Panc1 (cell line): ENCODE data around the gene MED13L. TPM values are rescaled to one million over a fixed set of nuclear protein-coding genes. Genes with fewer than 3 reads are reported as not detected.

Experiments
- ATAC-seq: fragments of 200-7000 bp; cut with Tn5 transposase; 2 replicates; pipeline ENCODE4 v1.9.1; 2020; ENCODE audit warnings: mild to moderate bottlenecking, moderate library complexity
- BruUV-seq: library from RNA; stranded (reverse); fragments of 400-500 nt; replicated peaks from 2 replicates; lab custom pipeline; 2021; lab: Mats Ljungman, UMichigan
- CTCF ChIA-PET: fragments of 300-600 bp; sonication (Branson Sonifier 250); formaldehyde crosslinking; loops from one replicate; lab custom pipeline; 2022; ENCODE audit warnings: antibody characterized with exemption; lab: Charles Lee
- POLR2A ChIA-PET: fragments of 300-600 bp; sonication (Branson Sonifier 250); formaldehyde crosslinking; loops from one replicate; lab custom pipeline; 2022; ENCODE audit warnings: antibody characterized with exemption; lab: Charles Lee
- DNase-seq: peaks from one replicate; pipeline ENCODE4 v3.0.0-alpha.2; 2010; ENCODE audit warnings: low read depth, low spot score
- H3K27ac ChIP-seq: 2 replicates; pipeline ENCODE4 v1.5.1; 2011; ENCODE audit warnings: mild to moderate bottlenecking, low read length, inconsistent platforms
- H3K27me3 ChIP-seq: fragments of 200-500 bp; sonication (Bioruptor generic); 2 replicates; pipeline ENCODE4 v1.6.0; 2014; ENCODE audit warnings: low read length, inconsistent platforms; ENCODE audit not compliant: control insufficient read depth, insufficient read depth
- H3K36me3 ChIP-seq: fragments of 200-500 bp; sonication (Bioruptor generic); 2 replicates; pipeline ENCODE4 v1.5.1; 2014; ENCODE audit warnings: inconsistent platforms, mild to moderate bottlenecking, low read length, moderate library complexity; ENCODE audit not compliant: control insufficient read depth, insufficient read depth
- H3K4me1 ChIP-seq: 2 replicates; pipeline ENCODE4 v1.5.1; 2011; ENCODE audit warnings: inconsistent platforms, mild to moderate bottlenecking, low read length, moderate library complexity; ENCODE audit not compliant: control insufficient read depth, insufficient read depth
- H3K4me3 ChIP-seq, 2 experiments: 2 replicates each; pipeline ENCODE4 v1.5.1; 2011 to 2012; ENCODE audit warnings: low read depth in 2 of 2, low read length in 2 of 2, mild to moderate bottlenecking in 2 of 2, inconsistent platforms in 1 of 2, moderate library complexity in 1 of 2
- H3K9me3 ChIP-seq: fragments of 200-500 bp; sonication (Bioruptor generic); 2 replicates; pipeline ENCODE4 v1.5.1; 2014; ENCODE audit warnings: low read depth, mild to moderate bottlenecking, inconsistent platforms, low read length, moderate library complexity; ENCODE audit not compliant: control insufficient read depth, insufficient read depth
- POLR2AphosphoS5 ChIP-seq: IDR thresholded peaks from 2 replicates; pipeline ENCODE4 v1.6.1; 2012; ENCODE audit warnings: mild to moderate bottlenecking, low read depth, low read length, moderate library complexity
- SIN3A ChIP-seq: IDR thresholded peaks from 2 replicates; pipeline ENCODE4 v1.6.1; 2012; ENCODE audit warnings: low read depth, mild to moderate bottlenecking, low read length, moderate library complexity, borderline replicate concordance; ENCODE audit not compliant: insufficient read depth
- TCF7L2 ChIP-seq: IDR thresholded peaks from 2 replicates; pipeline ENCODE4 v1.6.1; 2011; ENCODE audit warnings: mild to moderate bottlenecking, low read depth, low read length, inconsistent platforms
- in situ Hi-C: cut with HindIII; loops from 2 replicates; pipeline ENCODE4 v1.10.0; 2016; ENCODE audit warnings: low sequenced_read_pairs, low pct_unique_long_range_greater_than_20kb
- intact Hi-C: fragments of 100-400 bp; cut with micrococcal nuclease; formaldehyde crosslinking; loops from one replicate; pipeline ENCODE4 v1.10.0; 2022; ENCODE audit not compliant: unreplicated experiment
- total RNA-seq: library from RNA; stranded (reverse); gene quantifications from one replicate; pipeline ENCODE4 v1.2.1, GENCODE V29; 2021; ENCODE audit not compliant: unreplicated experiment
- TF ChIP-seq, protein P1 (sequence below): fragments of 450-650 bp; IDR thresholded peaks from 2 replicates; pipeline ENCODE4 v1.5.1; 2017; ENCODE audit warnings: mild to moderate bottlenecking
- TF ChIP-seq, protein P2 (sequence below), 2 experiments: IDR thresholded peaks; 2 replicates each; pipeline ENCODE4 v1.6.1; 2011 to 2012; ENCODE audit warnings: low read depth in 2 of 2, control low read depth in 1 of 2, low read length in 1 of 2, mild to moderate bottlenecking in 1 of 2, moderate library complexity in 1 of 2; ENCODE audit not compliant: insufficient read depth in 1 of 2

Gene MED13L
- total RNA-seq, 1 experiment from 2014 or later = 170 TPM

DNA sequence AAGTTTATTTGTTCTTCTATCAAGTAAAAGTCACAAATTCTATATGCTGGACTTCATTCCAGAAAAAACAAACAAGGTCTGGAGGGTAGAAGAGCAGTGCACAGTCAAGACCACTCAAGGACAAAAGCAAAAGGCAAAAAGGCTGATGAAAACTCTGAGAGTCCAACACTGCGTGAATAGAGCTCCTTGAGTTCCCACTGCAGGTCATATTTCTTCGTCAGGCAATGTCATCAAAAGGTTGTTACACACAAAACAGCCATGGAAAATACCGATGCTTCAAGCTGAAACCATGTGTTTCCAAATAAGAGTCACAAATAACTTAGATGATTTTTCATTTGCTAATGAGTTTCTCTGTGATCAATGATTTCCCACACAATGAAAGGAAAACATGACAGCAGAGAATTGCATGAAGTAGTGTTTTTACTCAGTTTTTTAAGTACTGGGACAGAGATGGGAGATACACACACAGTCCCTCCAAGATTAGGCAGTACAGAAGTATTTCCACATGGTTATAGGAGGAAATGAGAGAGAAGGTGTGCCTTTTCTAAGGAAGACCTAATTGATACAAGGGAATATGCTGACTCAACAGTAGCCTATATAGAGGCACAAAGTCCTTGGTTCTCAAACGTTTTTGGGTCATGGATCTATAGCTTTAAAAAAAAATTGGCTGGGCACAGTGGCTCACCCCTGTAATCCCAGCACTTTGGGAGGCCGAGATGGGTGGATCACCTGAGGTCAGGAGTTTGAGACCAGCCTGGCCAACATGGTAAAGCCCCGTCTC lies 177.7 kb downstream of the MED13L start:
- no peak for ATAC-seq

DNA sequence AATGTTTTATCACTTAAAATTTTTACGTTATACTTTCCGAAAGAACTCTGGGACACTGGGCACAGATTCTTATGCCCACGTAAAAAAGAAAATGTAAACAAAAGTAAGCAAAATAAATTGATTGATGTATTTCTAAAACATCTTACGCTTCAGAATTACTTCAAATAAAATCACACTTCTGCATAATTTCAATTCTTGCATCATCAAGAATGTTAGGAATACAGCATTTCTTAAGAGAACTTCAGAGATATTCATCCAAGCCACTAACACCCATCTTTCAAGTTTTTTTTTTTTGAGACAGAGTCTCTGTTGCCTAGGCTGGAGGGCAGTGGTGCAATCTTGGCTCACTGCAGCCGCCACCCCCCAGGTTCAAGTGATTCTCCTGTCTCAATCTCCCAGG lies 180.6 kb downstream of the MED13L start:
- H3K4me1 ChIP-seq = no peaks in the 10 kb centered on the region; the same call in 1 of the 2 replicates
- ChIA-PET CTCF (no interaction called here), POLR2A (no interaction called here)
- H3K36me3 ChIP-seq = no peaks in the 10 kb centered on the region
- intact Hi-C loops = no loop called here
- ATAC-seq (no peak), DNase-seq (no peak)
- TF ChIP-seq, protein P1, sequence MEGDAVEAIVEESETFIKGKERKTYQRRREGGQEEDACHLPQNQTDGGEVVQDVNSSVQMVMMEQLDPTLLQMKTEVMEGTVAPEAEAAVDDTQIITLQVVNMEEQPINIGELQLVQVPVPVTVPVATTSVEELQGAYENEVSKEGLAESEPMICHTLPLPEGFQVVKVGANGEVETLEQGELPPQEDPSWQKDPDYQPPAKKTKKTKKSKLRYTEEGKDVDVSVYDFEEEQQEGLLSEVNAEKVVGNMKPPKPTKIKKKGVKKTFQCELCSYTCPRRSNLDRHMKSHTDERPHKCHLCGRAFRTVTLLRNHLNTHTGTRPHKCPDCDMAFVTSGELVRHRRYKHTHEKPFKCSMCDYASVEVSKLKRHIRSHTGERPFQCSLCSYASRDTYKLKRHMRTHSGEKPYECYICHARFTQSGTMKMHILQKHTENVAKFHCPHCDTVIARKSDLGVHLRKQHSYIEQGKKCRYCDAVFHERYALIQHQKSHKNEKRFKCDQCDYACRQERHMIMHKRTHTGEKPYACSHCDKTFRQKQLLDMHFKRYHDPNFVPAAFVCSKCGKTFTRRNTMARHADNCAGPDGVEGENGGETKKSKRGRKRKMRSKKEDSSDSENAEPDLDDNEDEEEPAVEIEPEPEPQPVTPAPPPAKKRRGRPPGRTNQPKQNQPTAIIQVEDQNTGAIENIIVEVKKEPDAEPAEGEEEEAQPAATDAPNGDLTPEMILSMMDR = no peak
- no peak for TF ChIP-seq SIN3A
- TF ChIP-seq POLR2AphosphoS5 = no peak
- TF ChIP-seq TCF7L2 = no peak
- TF ChIP-seq, protein P2, sequence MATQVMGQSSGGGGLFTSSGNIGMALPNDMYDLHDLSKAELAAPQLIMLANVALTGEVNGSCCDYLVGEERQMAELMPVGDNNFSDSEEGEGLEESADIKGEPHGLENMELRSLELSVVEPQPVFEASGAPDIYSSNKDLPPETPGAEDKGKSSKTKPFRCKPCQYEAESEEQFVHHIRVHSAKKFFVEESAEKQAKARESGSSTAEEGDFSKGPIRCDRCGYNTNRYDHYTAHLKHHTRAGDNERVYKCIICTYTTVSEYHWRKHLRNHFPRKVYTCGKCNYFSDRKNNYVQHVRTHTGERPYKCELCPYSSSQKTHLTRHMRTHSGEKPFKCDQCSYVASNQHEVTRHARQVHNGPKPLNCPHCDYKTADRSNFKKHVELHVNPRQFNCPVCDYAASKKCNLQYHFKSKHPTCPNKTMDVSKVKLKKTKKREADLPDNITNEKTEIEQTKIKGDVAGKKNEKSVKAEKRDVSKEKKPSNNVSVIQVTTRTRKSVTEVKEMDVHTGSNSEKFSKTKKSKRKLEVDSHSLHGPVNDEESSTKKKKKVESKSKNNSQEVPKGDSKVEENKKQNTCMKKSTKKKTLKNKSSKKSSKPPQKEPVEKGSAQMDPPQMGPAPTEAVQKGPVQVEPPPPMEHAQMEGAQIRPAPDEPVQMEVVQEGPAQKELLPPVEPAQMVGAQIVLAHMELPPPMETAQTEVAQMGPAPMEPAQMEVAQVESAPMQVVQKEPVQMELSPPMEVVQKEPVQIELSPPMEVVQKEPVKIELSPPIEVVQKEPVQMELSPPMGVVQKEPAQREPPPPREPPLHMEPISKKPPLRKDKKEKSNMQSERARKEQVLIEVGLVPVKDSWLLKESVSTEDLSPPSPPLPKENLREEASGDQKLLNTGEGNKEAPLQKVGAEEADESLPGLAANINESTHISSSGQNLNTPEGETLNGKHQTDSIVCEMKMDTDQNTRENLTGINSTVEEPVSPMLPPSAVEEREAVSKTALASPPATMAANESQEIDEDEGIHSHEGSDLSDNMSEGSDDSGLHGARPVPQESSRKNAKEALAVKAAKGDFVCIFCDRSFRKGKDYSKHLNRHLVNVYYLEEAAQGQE (IDR thresholded peaks at IDR 0.05; ENCODE audit: insufficient read depth in 1 of 2, low read depth in 2 of 2, low read length in 1 of 2) = no peak
- BruUV-seq = no TSS peak
- H3K4me3 ChIP-seq = no peak overlapping the region
- H3K9me3 ChIP-seq = no peaks in the 10 kb centered on the region
- no peak overlapping the region for H3K27ac ChIP-seq
- in situ Hi-C loops = no loop called here
- H3K27me3 ChIP-seq = no peaks in the 10 kb centered on the region

More for the DNA sequence above, 177.7 kb downstream of the MED13L start:
- no peak overlapping the region for H3K27ac ChIP-seq
- no peak overlapping the region for H3K4me3 ChIP-seq
- BruUV-seq = no TSS peak
- no peak for DNase-seq
- intact Hi-C loops = no loop called here
- no peak for TF ChIP-seq SIN3A
- TF ChIP-seq, protein P2 (IDR thresholded peaks at IDR 0.05; ENCODE audit: insufficient read depth in 1 of 2, low read depth in 2 of 2, low read length in 1 of 2) = no peak
- TF ChIP-seq POLR2AphosphoS5 = no peak
- no peak for TF ChIP-seq TCF7L2
- TF ChIP-seq, protein P1 = no peak
- H3K4me1 ChIP-seq = no peaks in the 10 kb centered on the region; the same call in 1 of the 2 replicates
- no peaks in the 10 kb centered on the region for H3K9me3 ChIP-seq
- ChIA-PET CTCF (no interaction called here), POLR2A (no interaction called here)
- in situ Hi-C loops = no loop called here
- H3K27me3 ChIP-seq = no peaks in the 10 kb centered on the region
- no peaks in the 10 kb centered on the region for H3K36me3 ChIP-seq
